Mammary epithelial cell (primary cell): Measurements from ENCODE around the gene AADACL3.

ENCODE experiments used
- EZH2 ChIP-seq: IDR thresholded peaks from 2 replicates; pipeline ENCODE4 v1.6.1; 2012; ENCODE audit warnings: low read length, inconsistent platforms, borderline replicate concordance
- TF ChIP-seq, protein P1 (sequence below), 2 donors: IDR thresholded peaks in 1 of 2; conservative IDR thresholded peaks in 1 of 2; 2 replicates each; pipeline ENCODE4 v1.5.1; 2011 to 2012; ENCODE audit warnings: inconsistent platforms in 2 of 2, low read length in 2 of 2, mild to moderate bottlenecking in 2 of 2, control low read depth in 1 of 2, low read depth in 1 of 2; ENCODE audit not compliant: insufficient read depth in 1 of 2; ENCODE audit errors: extremely low read depth in 1 of 2

DNA sequence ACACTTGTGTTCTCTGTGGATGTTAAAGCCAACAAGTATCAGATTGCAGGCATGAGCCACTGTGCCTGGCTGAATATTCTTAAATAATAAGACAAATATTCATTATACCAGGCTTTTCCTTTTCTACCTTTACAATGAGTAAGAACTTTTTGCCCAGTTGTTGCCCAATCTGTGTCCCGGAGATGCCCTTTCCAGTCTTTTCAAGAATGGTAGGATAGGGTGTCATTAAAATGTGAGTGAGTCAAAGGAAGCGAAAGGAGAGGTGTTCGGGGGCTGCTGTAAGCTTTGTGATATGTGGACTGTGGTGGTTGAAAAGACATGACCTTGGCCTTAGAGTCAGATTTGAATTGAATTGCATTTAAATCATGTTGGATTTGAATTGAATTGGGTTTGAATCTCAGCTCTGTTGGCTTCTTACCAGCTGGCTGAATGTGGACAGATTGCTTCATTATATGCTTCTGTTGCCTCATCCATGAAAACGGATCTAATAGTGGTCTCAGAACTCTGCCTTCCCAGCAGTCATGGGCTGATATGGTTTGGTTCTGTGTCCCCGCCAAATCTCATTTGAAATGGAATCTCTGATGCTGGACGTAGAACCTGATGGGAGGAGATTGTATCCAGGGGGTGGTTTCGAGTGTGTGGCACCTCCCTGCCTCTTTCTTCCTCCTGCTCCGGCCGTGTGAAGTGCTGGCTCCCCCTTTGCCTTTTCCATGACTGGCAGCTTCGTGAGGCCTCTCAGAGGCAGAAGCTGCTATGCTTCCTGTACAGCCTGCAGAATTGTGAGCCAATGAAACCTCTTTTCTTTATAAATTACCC, 22.7 kb upstream of the AADACL3 start:
- no peak for TF ChIP-seq EZH2
- TF ChIP-seq, protein P1, sequence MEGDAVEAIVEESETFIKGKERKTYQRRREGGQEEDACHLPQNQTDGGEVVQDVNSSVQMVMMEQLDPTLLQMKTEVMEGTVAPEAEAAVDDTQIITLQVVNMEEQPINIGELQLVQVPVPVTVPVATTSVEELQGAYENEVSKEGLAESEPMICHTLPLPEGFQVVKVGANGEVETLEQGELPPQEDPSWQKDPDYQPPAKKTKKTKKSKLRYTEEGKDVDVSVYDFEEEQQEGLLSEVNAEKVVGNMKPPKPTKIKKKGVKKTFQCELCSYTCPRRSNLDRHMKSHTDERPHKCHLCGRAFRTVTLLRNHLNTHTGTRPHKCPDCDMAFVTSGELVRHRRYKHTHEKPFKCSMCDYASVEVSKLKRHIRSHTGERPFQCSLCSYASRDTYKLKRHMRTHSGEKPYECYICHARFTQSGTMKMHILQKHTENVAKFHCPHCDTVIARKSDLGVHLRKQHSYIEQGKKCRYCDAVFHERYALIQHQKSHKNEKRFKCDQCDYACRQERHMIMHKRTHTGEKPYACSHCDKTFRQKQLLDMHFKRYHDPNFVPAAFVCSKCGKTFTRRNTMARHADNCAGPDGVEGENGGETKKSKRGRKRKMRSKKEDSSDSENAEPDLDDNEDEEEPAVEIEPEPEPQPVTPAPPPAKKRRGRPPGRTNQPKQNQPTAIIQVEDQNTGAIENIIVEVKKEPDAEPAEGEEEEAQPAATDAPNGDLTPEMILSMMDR (conservative IDR thresholded peaks at IDR 0.05 in 1 of 2, IDR thresholded peaks at IDR 0.05 in 1 of 2; ENCODE audit: extremely low read depth in 1 of 2, insufficient read depth in 1 of 2, low read depth in 1 of 2, low read length in 2 of 2), result no peak
